Stimulated activated CD8-positive, alpha-beta memory T cell treated with anti-CD3 and anti-CD28 coated beads, Interleukin-15, amount 100 ng/mL, for 48 hours (primary cell): ENCODE measurements around the gene DRGX.

Experiments used
- DNase-seq, 2 donors: peaks; one replicate each; pipeline ENCODE4 v3.0.0-alpha.2; 2020; ENCODE audit warnings: low read depth in 2 of 2

DRGX gene

DNA sequence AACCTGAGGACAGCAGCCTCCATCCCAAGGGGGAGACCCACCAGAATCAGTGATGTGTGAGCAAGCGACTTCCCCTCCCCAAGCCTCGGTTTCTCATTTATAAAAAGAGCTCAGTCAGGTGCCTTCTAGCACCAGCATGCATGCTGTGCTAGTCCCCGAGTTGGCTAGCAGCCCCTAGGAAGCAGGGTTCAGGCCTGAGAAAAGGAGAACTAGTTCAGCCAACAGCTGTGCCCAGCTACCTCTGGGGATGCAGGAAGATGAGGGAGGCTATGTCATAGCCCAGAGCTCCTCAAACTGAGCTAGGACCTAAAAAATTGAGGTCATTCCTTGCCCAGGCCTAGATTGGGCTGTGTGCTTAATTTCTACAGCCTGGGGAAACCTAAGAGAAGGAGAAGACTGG is 13.7 kb downstream of the DRGX start:
- DNase-seq = no peak

DNA sequence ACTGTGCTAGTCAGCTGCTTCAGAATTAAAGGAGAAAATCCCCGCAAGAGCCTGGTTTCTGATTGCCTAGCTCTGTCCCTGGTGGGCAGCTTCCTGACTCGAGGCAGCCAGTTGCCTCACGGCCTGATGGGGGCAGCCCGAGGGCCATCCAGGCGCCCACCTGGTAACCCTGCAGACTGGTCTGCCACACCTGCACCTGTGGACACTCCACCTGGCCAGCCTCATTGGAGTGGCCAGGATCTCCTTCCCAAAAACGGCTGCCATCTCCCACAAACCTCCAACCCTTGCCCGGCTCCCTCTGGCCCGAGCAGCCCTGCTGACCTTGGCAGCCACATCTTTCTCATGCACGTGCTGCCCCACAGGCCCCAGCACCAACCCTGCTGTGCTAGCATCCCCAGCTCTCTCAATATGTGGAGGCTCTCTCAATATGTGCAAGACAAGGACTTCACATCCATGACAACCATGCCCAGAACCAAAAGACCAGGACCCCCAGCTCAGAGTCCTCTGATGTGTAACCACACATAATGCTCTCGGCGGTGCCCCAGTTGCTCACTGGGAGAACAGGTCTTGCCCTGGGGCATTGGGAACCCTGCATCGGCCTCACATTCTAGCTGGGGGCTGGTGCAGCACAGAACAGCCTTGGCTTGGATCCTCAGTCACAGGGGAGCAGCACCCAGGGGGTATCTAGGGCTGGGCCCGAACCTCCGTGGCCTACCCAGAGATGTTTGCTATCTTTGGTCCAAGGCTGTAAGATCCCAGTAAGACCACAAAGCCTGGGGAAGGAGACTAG is 14.6 kb downstream of the DRGX start:
- DNase-seq = no peak

DNA sequence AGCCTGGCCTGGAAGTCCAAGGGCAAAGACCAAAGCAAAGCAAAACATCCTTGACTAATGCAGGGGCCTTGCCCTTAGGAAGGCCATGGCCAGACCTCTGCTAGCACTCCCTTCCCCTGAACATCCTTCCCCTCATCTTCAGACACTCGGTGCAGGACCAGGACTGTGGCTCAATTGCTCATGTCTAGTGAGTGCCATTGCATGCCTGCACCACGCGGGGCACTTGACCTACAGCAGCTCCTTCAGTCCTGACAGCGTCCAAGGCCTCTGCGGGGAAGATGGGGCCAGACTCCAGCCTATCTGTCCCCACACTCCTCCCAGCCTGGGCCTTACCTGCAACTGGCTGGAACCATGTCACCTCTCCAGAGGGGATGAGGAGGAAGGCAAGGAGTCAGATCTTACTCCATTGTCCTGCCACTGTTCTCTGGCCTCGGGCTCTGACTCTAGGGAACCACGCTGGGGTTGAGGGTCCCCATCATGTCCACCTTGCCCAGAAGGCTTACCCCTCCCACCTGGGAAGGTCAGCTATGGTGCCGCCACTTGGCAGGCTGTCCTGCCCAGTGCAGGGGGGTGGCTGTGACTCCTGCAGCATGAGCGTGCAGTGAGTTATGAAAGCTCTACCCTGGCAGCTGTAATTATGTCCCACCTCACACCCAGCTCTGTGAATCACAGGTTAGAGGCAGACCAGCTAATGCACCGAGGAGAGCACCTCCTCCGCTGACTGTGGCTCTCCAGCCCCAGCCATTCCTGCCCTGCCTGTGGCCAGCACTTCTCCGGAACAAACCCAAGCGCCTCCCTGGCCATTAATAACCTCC is 16.1 kb downstream of the DRGX start:
- DNase-seq = no peak

DNA sequence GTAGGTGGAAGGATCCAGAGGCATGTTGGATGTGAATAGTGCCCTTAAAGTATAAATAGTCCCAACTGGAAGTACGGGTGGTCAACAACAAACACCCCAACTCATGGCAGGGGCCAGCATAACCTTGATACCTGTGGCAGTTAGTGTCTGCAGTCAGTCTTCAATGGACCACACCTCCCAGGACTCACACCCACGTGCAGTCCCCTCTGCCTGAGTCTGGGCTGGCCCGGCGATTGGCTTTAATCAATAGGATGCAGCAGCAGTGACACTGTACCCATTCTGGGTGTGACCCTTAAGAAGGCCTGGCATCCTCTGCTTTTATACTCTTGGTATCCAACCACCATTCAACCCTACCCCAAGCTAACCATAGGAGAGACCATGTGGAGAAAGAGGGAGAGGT is 18.6 kb downstream of the DRGX start:
- DNase-seq = no peak

DNA sequence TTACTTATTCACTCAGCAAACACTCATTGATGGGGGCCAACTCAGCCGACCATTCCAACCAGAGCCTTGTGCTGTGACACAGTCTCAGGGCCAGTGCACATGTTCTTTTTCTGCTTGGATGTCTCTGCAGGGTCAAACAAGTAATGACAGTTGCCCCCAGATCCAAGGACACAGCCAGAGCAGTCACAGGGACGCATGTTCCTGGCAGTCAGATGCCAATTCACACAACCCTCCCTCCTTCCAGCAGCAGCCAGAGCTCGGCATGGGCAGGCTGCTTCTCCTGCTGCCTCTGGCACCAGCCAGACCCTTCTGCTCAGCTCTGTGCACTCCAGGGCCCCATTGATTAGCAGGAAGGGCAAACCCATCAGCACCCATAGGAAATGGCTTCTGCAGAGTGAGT is 20.3 kb downstream of the DRGX start:
- DNase-seq = no peak

DNA sequence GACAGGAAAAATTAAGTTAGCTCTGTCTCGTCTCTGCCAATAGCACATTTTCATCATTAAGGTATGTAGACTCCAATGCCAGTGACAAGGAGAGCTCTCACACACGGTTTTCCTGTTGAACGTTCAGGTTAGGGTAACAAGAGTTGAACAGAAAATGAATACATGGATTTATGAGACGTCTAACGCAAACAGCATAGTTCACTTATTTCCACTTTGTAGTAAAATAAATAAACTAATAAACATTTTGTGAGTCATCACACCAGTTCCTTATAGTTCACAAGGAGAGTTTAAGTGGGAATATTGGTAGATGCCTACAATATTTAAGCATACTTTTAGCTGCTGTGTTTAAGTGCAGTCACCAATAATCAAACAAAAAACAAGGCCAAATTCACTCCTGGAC is 21.1 kb downstream of the DRGX start:
- no peak for DNase-seq

DNA sequence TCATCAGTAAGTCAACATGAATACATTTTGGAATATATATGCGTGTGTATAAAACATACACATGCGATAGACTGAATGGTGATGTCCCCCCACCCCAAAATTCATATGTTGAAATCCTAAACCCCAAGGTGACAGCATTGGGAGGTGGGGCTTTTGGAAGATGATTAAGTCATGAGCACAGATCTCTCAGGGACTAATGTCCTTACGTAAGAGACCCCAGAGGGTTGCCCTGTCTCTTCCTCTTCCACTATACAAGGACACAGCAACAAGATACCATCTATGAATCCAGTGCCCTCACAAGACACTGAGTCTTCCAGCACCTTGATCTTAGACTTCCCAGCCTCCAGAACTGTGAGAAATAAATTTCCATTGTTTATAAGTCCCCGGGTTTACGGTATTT is 22.5 kb downstream of the DRGX start:
- DNase-seq = no peak

DNA sequence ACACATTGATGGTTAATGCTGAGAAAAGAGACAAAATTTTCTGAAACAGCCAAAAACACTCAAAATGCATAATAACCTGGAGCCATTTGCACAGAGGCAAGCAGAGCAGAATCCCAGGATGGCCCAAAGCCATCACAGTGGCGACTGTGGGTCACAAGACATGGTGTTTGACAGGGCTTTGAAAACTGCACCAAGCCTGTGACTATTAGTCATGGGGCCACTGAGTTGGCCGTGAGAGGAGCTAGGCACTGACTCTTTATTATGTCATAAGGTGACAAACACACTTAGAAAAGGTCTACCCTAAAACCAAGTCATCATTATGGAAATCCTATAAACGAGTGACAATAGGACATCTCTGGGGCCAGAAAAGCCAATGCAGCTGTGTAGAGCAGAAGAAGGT is 23.9 kb downstream of the DRGX start:
- no peak for DNase-seq

DNA sequence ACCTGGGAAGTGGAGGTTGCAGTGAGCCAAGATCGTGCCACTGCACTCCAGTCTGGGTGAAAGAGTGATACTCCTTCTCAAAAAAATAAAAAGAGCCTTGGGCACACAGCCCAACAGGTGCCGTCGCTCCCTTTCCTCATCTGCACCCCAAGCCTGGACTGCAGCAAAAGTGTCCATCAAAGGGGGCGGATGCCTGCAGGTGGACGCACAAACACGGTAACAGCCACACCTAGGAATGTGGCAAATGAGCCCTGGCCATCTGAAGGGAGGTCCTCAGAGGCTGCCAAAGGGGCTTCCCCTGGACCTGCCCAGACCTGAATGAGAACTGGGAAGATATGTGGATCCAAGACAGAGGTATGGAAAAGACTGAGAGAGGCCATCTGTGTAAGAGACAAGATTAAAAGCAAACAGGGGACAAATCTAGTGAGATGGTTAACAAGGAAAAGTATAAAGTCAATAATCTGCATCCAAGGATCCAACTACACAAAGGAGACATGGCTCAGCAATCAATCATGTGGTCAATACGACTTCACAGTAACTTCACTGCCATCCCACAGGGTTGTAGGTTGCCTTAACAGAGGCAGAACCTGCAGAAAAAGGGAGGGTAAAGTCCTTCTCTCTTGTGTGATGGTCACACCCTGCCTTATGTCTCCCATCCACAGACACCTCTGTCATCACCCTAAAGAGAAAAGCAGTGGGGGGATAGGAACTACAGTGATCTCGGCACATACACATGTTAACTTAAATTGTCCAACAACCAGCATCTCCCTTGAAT is 25.4 kb downstream of the DRGX start:
- no peak for DNase-seq

DNA sequence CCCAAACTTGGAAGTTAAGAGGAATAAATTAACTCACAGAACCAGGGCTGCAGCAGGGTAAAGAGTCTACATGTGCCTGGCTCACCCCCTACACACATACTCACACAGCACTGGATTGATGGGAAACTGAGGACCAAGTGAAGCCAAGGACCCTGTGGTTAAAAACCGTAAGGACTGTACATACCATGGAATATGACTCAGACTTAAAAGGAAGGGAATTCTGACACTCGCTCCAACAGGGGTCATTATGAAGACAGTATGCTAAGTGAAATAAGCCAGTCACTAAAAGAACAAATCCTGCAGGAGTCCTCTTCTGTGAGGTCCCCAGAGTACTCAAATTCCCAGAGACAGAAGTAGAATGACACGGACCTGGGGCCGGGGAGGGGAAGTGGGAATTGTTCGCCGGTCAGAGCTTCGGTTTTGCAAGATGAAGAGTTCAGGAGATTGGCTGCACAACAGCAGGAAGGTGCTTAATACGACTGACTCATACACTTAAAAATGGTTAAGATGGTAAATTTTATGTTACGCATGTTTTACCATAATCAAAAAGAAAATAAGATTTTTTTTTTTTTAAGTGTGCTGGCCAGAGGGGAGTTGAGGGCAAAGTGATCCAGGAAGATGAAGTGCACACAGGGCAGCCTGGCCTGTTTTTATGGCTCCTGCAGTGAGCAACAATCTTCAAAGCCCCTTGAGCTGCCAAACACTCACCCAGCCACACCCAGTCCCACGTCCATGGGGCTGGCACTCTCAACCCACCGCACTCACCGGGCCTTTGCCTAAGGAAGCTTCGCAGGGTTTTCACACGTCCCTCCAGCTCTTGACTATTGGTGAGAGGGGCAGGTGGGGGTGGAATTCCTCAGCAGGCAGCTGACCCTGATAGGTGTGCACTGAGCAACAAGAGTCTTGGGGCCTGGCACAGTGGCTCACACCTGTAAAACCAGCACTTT is 26.4 kb downstream of the DRGX start:
- no peak for DNase-seq

DNA sequence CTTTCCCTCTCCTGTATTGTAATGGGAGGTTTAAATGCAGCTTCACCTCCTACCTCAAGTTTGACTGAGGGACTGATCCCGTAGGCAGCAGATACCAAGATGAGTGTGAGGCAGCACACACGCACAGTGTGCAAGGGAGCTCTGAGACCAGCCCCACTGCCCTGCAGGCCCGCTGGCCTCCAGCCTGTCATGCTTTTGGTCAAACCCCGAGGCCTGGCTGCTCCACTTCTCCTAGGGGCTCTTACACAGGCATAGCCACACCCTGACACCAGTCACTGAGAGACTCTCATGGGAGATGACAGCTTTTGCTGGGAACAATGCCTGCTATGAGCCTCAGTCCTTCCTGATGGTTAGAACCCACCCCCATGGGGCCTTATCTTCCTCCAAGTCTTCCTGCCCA is 27.6 kb downstream of the DRGX start:
- DNase-seq = no peak

DNA sequence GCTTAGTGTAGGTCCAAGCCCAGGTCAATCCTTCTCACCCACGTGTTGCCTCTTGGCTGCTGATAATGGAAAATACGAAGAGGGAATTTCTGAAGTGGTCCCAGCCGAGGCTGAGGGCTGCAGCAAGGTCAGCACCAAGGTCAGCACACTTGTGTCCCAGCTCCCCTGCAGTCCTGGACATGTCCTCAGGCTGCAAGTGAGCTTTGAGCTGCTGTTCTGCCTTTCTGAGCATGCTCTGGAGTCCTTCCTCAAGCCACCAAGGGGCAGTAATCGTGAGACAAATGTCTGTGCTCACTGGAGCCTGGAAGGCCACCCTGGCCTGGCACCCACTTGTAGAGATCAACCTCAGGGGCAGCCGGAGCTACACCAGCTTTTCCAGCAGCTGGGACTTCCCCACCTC is 28.3 kb downstream of the DRGX start:
- no peak for DNase-seq

DNA sequence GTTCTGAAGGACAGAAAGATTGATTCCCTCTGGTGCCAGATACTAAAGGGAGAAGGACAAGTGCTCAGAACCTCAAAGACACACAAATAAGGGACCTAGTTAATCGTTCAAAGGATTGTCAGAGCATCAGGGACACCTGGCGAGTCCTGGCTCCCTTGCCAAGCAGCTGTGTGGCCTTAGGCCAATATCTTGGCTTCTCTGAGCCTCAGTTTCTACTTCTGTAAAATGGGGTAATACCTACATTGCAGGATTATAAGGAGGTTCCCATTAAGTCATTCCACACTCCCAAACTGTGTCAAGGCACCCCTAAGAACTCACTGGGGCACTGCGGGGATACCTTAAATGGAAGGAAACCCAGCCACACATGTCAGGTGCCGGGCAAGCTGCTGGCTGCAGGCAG is 29.4 kb downstream of the DRGX start:
- no peak for DNase-seq

DNA sequence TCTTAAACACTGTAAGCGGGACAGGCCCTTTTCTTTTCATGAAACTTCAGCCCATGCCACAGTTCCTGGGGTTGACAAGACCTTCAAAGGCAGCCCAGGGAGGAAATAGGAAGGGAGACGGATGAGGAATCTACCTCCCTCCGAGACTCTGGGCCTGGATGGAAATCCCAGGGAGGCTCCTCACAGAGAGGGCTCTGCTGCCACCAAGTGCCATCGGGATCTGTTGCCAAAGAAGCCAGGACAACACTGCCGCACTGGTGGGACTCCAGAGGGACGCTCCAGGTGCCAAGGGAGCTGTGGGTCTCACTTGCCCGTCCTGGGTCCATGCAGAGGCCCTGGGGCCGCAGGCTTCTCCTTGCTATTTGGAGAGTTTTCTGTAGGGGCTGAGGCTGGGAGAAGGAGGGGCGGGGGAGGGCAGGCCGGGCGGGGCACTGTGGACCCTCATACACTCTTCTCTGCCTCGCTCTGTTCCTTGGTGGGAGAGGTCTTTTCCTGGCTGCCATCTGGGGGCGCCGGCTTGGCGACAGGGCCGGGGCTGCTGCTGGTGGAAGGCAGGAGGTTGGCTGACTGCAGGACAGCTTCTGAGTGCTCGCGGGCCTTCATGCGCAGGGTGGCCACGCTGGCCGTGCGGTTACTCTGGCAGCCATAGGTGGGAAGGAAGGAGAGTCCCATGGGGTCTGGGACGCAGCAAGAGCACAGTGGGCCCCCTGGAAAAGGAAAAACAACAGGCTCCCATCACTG is 30.0 kb downstream of the DRGX start:
- no peak for DNase-seq

DNA sequence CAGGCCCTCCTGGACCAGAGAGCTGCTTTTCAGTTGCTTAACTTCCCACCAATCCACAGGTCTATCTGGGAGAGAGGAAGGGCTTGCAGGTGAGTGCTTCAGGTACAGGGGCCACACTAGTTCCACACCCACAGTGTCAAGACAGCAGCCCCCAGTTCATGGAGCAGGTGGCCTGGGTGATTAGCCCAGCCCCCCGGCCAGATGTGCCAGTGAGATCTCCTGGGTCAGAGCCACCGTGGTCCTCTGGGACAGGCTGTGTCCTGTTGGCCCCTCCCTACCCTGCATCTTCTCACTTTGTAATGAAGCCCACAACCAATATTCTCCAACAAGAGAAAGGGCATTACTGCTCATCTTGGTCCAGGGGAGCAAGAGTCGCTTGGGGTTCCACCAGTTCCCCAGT is 30.6 kb downstream of the DRGX start:
- DNase-seq = no peak

DNA sequence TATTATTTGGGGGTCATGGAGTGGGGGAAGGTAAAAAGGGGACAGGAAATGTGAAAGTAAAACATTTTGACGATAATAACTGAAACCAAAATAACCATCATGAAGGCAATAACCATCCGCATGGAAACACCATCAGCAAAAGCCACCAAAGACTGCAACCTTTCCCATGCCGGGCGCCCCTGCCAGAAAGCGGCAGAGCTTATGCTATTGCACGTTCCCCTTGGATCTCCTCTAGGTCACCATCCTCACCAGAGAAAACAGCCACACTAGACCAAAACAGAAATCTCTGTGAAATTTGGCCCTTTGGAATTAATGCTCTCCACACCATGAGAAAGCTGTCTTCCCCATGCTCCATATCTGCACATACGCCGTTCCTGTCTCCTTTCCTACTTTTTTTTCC is 31.1 kb downstream of the DRGX start:
- no peak for DNase-seq

DNA sequence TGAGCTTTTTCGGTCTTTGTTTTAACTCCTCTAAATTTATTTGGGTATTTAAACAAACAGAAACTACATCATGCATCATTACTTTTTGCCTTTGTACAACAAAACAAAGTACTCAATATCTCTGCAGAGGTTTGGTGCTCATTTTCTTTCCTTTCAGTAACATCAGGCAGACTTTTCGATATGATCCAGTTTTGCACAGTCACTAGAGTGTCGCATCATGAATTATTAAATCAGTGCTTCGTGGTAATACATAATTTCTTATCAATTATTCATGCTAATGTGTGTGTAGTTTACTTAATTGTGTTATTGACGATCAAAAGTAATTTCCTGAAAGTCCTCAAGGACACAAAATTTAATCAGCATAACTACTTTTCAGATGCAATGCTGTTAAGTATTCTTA is 31.8 kb downstream of the DRGX start:
- DNase-seq = no peak

DNA sequence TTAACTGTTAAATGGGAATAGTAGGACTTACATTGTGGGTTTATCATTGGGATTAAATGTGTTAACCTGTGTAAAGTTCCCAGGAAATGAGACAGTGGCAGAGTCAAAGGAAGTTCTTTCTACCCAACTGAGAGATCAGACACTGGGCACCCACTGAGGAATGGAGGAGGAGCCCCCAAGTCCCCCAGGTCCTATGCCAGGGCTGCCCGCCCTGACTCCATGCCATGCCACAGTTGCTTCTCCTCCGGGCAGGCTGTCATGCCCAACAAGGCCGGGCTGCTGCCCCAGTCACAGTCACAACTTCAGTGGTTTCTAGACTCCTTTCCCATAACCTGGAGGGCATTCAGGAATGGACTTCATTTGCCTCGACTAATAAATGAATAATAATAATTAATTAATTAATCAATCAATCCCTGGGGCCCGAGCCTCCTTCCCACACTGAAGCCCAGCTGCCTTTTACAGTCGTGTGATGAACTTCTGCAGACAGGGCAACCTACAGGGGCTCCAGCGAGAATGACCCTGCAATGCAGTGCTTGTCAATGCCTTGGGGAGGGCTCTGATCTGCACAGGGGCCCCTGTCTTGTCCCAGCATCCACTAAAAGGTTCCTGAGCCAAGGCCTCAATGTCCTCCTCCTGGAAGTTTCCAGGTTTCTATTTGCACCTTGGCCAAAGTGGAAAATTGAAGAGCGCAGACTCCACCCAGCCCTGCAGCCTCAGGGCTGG is 32.4 kb downstream of the DRGX start:
- no peak for DNase-seq

DNA sequence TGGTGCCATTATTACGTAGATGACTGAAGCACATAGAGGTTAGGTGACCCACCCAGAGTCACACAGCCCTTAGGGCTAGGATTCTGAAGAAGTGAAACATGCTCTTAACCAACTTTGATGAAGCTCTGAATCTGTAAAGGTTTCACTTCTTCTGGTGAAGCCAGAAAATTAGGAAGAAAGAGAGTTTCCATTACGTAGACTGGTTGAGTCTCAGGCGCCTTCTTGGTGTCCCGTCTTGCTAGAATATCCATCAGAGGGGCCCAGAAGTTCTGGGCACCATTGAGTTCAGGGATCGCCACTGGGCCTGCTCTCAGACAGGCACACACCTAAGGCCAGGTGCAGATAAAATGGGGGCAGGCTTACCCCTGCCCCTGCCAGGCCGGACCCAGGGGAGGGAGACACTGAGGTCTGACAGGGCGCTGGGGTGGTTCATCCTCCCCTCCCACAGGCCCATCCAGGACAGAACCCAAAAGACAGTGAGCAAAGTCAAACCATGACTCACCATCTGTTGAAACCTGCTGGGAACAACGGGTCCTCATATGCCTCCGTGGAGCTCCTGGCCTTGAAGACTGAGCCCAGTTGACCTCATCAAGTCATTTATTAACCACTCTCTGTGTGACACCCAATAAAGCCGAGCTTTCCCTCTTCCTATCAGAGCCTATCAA is 33.2 kb downstream of the DRGX start:
- DNase-seq = no peak
